Keratinocyte (primary cell): ENCODE results near the gene BICRAL. TPM values are rescaled to one million over a fixed set of nuclear protein-coding genes. Genes with fewer than 3 reads are reported as not detected.

Experiments
- DNase-seq: peaks from one replicate; pipeline ENCODE4 v3.0.0-alpha.2; 2011; ENCODE audit warnings: low read depth, missing footprints, low spot score
- FAIRE-seq: peaks from 2 replicates; lab custom pipeline; 2011; peaks lifted over from hg19 to GRCh38; lab: Jason Lieb, UNC
- H2AFZ ChIP-seq: 2 replicates; pipeline ENCODE4 v1.6.0; 2012; ENCODE audit warnings: low read length, control low read depth, inconsistent platforms; ENCODE audit not compliant: control insufficient read depth
- H3K27ac ChIP-seq: 2 replicates; pipeline ENCODE4 v1.5.1; 2011; ENCODE audit warnings: low read length; ENCODE audit not compliant: control insufficient read depth, insufficient read depth
- H3K27me3 ChIP-seq: 3 replicates; pipeline ENCODE4 v1.6.0; 2011; ENCODE audit warnings: low read length; ENCODE audit not compliant: control insufficient read depth, insufficient read depth; ENCODE audit errors: extremely low read depth
- H3K36me3 ChIP-seq, 2 experiments: 2 replicates in 1 of 2; 3 replicates in 1 of 2; pipeline ENCODE4 v1.5.1; 2011; ENCODE audit warnings: low read length in 2 of 2, mild to moderate bottlenecking in 1 of 2; ENCODE audit not compliant: control insufficient read depth in 2 of 2, insufficient read depth in 2 of 2; ENCODE audit errors: extremely low read depth in 1 of 2
- H3K4me1 ChIP-seq: 3 replicates; pipeline ENCODE4 v1.5.1; 2011; ENCODE audit warnings: low read length; ENCODE audit not compliant: control insufficient read depth, insufficient read depth; ENCODE audit errors: extremely low read depth
- H3K4me2 ChIP-seq: 3 replicates; pipeline ENCODE4 v1.6.0; 2011; ENCODE audit warnings: low read depth, low read length; ENCODE audit not compliant: control insufficient read depth, insufficient read depth; ENCODE audit errors: extremely low read depth
- H3K4me3 ChIP-seq, 3 experiments: fragments of 200-600 bp in 1 of 3; sonication (generic) in 1 of 3; 2 replicates in 2 of 3; 3 replicates in 1 of 3; pipeline ENCODE4 v1.5.1; 2011 to 2016; ENCODE audit warnings: low read length in 3 of 3, mild to moderate bottlenecking in 3 of 3, control low read depth in 2 of 3, inconsistent platforms in 1 of 3, low read depth in 1 of 3, mixed read lengths in 1 of 3, mixed run types in 1 of 3, moderate library complexity in 1 of 3; ENCODE audit not compliant: control insufficient read depth in 2 of 3, insufficient read depth in 2 of 3; ENCODE audit errors: extremely low read depth in 1 of 3
- H3K79me2 ChIP-seq: 2 replicates; pipeline ENCODE4 v1.6.0; 2012; ENCODE audit warnings: low read length; ENCODE audit not compliant: control insufficient read depth, insufficient read depth
- H3K9ac ChIP-seq: 3 replicates; pipeline ENCODE4 v1.6.0; 2011; ENCODE audit warnings: low read length; ENCODE audit not compliant: control insufficient read depth, insufficient read depth; ENCODE audit errors: extremely low read depth
- H3K9me1 ChIP-seq: 3 replicates; pipeline ENCODE4 v1.6.0; 2011; ENCODE audit warnings: low read length; ENCODE audit not compliant: control insufficient read depth, insufficient read depth; ENCODE audit errors: extremely low read depth
- H3K9me3 ChIP-seq: 2 replicates; pipeline ENCODE4 v1.5.1; 2012; ENCODE audit warnings: low read depth, low read length; ENCODE audit not compliant: control insufficient read depth
- H4K20me1 ChIP-seq: 3 replicates; pipeline ENCODE4 v1.6.0; 2011; ENCODE audit warnings: low read length; ENCODE audit not compliant: control insufficient read depth, insufficient read depth; ENCODE audit errors: extremely low read depth
- CTCF ChIP-seq, 3 experiments: IDR thresholded peaks in 1 of 3; conservative IDR thresholded peaks in 1 of 3; optimal IDR thresholded peaks in 1 of 3; 2 replicates in 2 of 3; 3 replicates in 1 of 3; pipeline versions ENCODE3 to v1.5.1; 2011; ENCODE audit warnings: low read length in 3 of 3, mild to moderate bottlenecking in 3 of 3, moderate library complexity in 2 of 3, control low read depth in 1 of 3, inconsistent platforms in 1 of 3; ENCODE audit not compliant: insufficient read depth in 2 of 3; ENCODE audit errors: extremely low read depth in 1 of 3
- EZH2 ChIP-seq: IDR thresholded peaks from one replicate; pipeline ENCODE4 v1.6.1; 2012; ENCODE audit warnings: inconsistent platforms, mild to moderate bottlenecking, low read length, moderate library complexity
- dilution Hi-C: fragments of 300-500 bp; cut with MboI; formaldehyde crosslinking; loops from one replicate; pipeline ENCODE4 v1.7.0; 2020; ENCODE audit warnings: low sequenced_read_pairs; ENCODE audit not compliant: extremely low pct_ligation_motif_present
- polyA plus RNA-seq, 5 experiments: library from polyadenylated mRNA; depleted of rRNA in 3 of 5; stranded (reverse) in 3 of 5; stranded (forward) in 1 of 5; unstranded in 1 of 5; fragments of >200 nt; gene quantifications; 1 replicate in 1 of 5; 2 replicates in 3 of 5; 3 replicates in 1 of 5; pipeline versions ENCODE4 v1.2.1 to v1.2.3, GENCODE V29; 2011 to 2012; ENCODE audit warnings: missing spikeins in 2 of 5, low read depth in 1 of 5, low replicate concordance in 1 of 5

BICRAL gene
- polyA plus RNA-seq, 1 donor (not counting 4 experiments of a cell fraction or from before 2014, with no cell fraction given) = 5.0 TPM

- H2AFZ ChIP-seq = no peak overlapping the region
Observed at GRCh38 chr6:42779521-42779920, 2.3 kb upstream of the BICRAL start.

GRCh38 chr6:42781546-42781795 is 381 bp upstream of the BICRAL start:
- dilution Hi-C loops = no loop called here
- no peaks in the 10 kb centered on the region for H3K9me1 ChIP-seq
- TF ChIP-seq CTCF (optimal IDR thresholded peaks at IDR 0.05 in 1 of 3, IDR thresholded peaks at IDR 0.05 in 1 of 3, conservative IDR thresholded peaks at IDR 0.05 in 1 of 3; ENCODE audit: extremely low read depth in 1 of 3, insufficient read depth in 2 of 3, low read length in 3 of 3) (no peak), EZH2 (no peak)
- peaks cover 12% of the 10 kb centered on the region for H3K4me1 ChIP-seq
- H3K9ac ChIP-seq = peak overlapping the region; percentile 98
- H3K4me3 ChIP-seq = peak overlapping the region; percentile 21 to 61 (median 51)
- no peaks in the 10 kb centered on the region for H3K9me3 ChIP-seq
- H3K36me3 ChIP-seq = no peaks in the 10 kb centered on the region
- FAIRE-seq (no peak), DNase-seq (no peak)
- no peaks in the 10 kb centered on the region for H4K20me1 ChIP-seq
- no peak overlapping the region for H2AFZ ChIP-seq
- H3K27ac ChIP-seq = peak overlapping the region; percentile 96
- H3K27me3 ChIP-seq = no peaks in the 10 kb centered on the region
- H3K79me2 ChIP-seq = peaks cover 15% of the 10 kb centered on the region
- H3K4me2 ChIP-seq = peak overlapping the region; percentile 91

More at GRCh38 chr6:42779521-42779920, 2.3 kb upstream of the BICRAL start:
- Histone ChIP-seq H3K4me2 (no peak overlapping the region), H3K27ac (no peak overlapping the region), H3K9ac (no peak overlapping the region), H3K9me3 (no peaks in the 10 kb centered on the region), H3K4me3 (no peak overlapping the region), H3K36me3 (no peaks in the 10 kb centered on the region), H3K4me1 (peaks cover 5% of the 10 kb centered on the region), H3K27me3 (no peaks in the 10 kb centered on the region), H3K9me1 (no peaks in the 10 kb centered on the region), H4K20me1 (no peaks in the 10 kb centered on the region), H3K79me2 (peaks cover 11% of the 10 kb centered on the region)
- DNase-seq = no peak
- TF ChIP-seq EZH2 = no peak
- TF ChIP-seq CTCF (optimal IDR thresholded peaks at IDR 0.05 in 1 of 3, IDR thresholded peaks at IDR 0.05 in 1 of 3, conservative IDR thresholded peaks at IDR 0.05 in 1 of 3; ENCODE audit: extremely low read depth in 1 of 3, insufficient read depth in 2 of 3, low read length in 3 of 3) = no peak
- dilution Hi-C loops = no loop called here
- no peak for FAIRE-seq
